Stimulated activated naive CD4-positive, alpha-beta T cell treated with Interleukin-2 at 50 U/mL for 16 hours (primary cell): ENCODE measurements around the gene CDK19.

Source experiments
- DNase-seq: peaks from one replicate; lab custom pipeline; 2025; lab: John Stamatoyannopoulos, UW

The CDK19 gene

GRCh38 chr6:110660066-110660655 lies 155.1 kb downstream of the CDK19 start:
- no peak for DNase-seq

GRCh38 chr6:110658631-110659211 lies 156.5 kb downstream of the CDK19 start:
- DNase-seq = no peak

- DNase-seq = no peak
Measured at GRCh38 chr6:110656492-110656891, 158.8 kb downstream of the CDK19 start.

- no peak for DNase-seq
Measured at GRCh38 chr6:110655821-110656220, 159.4 kb downstream of the CDK19 start.

GRCh38 chr6:110654096-110654820 lies 161.0 kb downstream of the CDK19 start:
- DNase-seq = no peak

GRCh38 chr6:110653381-110653780 lies 161.9 kb downstream of the CDK19 start:
- no peak for DNase-seq

GRCh38 chr6:110652520-110652919 lies 162.7 kb downstream of the CDK19 start:
- DNase-seq = no peak

GRCh38 chr6:110650755-110651154 lies 164.5 kb downstream of the CDK19 start:
- no peak for DNase-seq

GRCh38 chr6:110649704-110650103 lies 165.6 kb downstream of the CDK19 start:
- no peak for DNase-seq

- no peak for DNase-seq
Measured at GRCh38 chr6:110646951-110647910, 168.0 kb downstream of the CDK19 start.

GRCh38 chr6:110646419-110646698 lies 168.9 kb downstream of the CDK19 start:
- DNase-seq = no peak

GRCh38 chr6:110645685-110646418 lies 169.4 kb downstream of the CDK19 start:
- DNase-seq = no peak

- DNase-seq = no peak
Measured at GRCh38 chr6:110643175-110643574, 172.1 kb downstream of the CDK19 start.

- no peak for DNase-seq
Measured at GRCh38 chr6:110642711-110643110, 172.6 kb downstream of the CDK19 start.

- DNase-seq = no peak
Measured at GRCh38 chr6:110636781-110637180, 178.5 kb downstream of the CDK19 start.

- no peak for DNase-seq
Measured at GRCh38 chr6:110635096-110635495, 180.2 kb downstream of the CDK19 start.

GRCh38 chr6:110633731-110634213 lies 181.5 kb downstream of the CDK19 start:
- DNase-seq = no peak

- DNase-seq = no peak
Measured at GRCh38 chr6:110629153-110629552, 186.1 kb downstream of the CDK19 start.

- no peak for DNase-seq
Measured at GRCh38 chr6:110628330-110628729, 186.9 kb downstream of the CDK19 start.

GRCh38 chr6:110626442-110626841 lies 188.8 kb downstream of the CDK19 start:
- no peak for DNase-seq

GRCh38 chr6:110625883-110626282 lies 189.4 kb downstream of the CDK19 start:
- DNase-seq = no peak
